DMS114 treated with DMSO at 0.1 percent for 48 hours (cell line): ENCODE measurements around the gene LMNA.
A peak's percentile ranks its signal among the peaks of the same experiment; 100 is the strongest.
"Not testable (repeated sequence)": the region's sequence is repeated elsewhere in the genome, so short reads cannot be mapped to it uniquely, and the experiment has no call there.

ENCODE experiments used
- DNase-seq: peaks from one replicate; lab custom pipeline; 2025; ENCODE audit not compliant: unreplicated experiment; lab: John Stamatoyannopoulos, UW

The LMNA gene

DNA sequence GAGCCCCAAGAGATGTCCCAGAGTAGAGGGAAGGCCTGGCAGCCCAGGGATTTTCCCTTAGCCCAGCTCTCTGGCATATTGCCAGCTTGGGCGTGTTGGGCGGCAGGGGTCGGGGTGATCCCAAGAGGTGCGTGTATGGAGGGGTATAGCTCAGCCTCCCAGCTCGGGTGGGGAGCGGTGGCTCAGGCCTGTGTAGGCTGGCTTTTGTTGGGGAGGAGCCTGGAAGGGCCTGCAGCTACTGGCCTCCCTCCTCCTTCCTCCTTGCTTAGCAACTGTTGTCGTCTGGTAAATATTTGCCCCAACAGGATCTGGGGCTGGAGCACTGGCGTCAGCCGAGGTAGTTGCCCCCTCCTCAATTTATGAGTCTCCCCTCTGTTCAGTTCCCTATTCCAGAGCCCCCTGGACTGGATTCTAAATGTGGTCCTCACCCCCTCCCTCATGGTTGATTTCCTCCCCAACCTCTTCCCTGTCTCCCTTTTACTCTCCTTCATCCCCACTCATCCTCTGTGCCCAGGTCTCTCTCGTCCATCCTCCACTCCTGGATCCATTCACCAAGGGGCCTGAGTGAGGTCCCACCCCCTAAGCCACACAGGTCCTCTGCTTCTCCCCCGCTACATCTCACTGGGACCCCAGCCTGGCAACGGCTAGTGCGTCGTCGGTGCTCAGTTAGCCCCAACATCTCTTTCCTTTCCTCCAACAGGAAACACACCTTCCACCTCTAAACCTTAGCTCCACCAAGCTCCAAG, 10.3 kb upstream of the LMNA start:
- no peak for DNase-seq

DNA sequence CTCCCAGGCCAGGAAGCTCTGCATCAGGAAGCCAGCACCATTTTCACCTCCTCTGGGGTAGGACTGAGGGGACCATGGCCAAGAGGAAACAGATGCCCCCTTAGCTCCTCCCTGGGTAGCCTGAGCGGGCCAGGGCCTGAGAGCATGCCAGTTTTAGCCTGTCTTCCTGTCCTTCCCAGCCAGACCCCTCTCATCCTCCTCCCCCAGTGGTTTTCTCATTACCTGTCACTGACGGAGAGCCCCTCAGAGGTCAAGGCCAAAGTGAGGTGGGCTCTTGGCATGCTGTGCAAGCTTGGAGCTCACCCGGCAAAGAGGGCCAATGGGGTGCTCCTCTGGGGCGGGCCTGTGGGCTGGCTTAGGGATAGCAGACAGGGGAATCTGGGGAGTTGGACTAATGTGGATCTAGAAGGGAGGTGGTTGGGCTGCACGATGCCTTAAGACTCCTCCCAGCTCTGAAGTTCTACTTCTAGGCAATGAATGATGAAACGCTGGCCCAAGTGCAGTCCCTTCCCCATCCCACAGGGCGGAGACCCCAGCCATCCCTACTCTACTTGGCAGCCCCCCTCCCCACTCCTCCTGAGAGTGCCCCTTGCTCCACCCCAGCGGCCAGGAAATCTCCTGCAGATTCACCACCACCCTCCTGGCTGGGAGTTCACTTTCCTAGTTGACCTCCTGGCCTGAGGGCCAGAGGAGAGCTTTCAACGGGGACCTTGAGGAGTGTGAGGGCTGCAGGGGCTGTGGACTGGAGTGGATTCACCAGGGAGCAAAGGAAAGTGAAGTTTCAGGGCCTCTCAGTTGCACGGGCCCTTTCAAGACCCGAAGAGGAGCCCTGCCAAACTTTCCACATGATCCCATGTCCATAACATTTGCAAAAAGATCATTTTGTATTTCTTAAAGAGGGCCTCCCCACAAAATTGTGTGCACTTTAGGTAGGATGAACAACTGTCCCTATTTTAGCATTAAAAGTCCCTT, 9.4 kb upstream of the LMNA start:
- DNase-seq: no peak

DNA sequence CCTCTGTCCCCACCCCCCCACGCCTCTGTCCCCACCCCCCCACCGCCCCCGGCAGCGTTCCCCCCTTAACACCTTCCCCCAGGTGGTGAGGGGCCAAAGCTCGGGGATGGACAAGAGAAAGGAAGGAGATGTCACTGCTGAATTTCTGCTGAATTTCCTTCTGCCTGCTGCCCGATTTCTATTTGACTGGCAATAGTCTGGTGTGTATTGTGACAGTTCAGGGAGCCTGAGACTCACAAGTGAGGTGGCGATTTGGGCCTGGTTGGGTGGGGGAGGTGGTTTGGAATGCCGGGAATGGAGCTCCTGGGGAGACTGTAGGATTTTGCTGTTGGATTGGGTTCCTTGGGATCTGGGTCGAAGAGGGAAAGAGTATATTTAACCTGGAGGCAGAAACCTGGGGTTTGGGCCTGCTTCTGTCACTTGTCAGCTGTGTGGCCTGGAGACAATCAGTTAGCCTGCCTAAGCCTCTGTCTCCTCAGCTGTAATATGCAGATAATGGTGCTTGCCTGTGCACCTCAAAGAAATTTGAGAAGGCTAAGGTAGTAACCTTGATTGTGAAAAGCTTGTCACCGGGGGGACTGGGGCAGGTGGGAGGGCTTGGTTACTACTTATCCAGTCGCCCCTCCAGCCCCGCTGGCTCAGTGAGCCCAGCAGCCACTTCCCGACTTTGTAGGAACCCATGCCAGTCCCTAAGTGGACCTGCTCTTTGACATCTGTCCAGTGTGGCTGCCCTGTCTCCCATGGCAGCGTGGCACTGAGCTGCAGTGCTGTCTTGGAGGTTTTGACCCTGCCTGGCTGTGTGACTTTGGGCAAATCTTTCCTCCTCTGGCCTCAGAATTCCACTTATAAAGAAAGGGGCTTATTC, 7.7 kb upstream of the LMNA start:
- DNase-seq: no peak

DNA sequence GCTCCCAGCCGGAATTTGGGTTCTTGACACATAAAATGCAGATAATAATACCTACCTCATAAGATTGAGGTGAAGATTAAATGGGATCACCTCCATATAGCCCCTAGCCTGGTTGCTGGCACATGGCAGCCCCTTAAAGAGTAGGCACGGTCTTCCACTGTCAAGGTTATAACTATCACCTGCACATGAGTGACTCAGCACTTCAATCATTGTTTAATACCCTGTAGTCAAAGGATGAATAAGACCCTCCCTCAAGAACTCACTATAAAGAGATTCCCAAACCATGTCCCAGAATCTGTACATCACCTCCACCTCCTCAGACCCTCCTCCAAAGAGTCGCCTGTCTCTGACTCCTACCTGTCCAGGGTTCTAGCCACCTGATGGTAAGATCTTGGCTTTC, 6.5 kb upstream of the LMNA start:
- no peak for DNase-seq

DNA sequence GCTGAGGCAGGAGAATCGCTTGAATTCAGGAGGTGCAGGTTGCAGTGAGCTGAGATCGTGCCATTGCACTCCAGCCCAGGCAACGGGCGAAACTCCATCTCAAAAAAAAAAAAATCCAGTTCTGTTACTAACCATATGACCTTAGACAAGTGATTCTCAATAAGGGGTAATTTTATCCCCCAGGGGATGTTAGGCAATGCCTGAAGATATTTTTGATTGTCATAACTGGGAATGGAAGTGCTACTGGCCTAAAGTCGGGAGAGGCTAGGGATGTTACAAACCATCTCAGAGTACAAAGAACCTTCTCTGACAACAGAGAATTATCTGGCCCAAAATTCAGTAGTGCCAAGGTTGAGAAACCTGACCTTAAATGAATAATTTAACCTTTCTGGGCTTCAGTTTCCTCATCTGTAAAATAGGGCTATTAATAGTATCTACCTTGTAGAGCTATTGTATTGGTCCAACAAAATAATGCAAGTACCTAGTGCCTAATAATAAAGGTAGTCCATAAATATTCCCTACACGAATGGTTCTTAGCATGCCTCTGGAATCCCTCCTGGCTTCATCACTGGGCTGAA, 5.8 kb upstream of the LMNA start:
- DNase-seq: no peak

DNA sequence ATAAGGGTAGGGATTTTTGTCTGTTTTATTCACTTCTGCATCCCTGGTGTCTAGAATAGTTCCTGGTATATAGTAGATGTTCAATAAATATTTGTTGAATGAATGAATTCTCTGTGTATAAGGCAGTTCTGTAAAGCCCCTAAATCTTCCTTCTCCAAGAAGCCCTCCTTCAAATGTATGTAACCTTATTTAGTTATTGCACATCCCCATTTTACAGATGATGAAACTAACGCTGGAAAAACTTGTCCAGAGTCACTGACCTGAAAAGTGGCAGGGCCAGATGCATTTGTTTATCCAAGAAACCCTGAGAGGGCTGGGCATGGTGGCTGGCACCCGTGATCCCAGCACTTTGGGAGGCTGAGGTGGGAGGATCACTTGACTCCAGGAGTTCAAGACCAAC, 4.3 kb upstream of the LMNA start:
- no peak for DNase-seq

DNA sequence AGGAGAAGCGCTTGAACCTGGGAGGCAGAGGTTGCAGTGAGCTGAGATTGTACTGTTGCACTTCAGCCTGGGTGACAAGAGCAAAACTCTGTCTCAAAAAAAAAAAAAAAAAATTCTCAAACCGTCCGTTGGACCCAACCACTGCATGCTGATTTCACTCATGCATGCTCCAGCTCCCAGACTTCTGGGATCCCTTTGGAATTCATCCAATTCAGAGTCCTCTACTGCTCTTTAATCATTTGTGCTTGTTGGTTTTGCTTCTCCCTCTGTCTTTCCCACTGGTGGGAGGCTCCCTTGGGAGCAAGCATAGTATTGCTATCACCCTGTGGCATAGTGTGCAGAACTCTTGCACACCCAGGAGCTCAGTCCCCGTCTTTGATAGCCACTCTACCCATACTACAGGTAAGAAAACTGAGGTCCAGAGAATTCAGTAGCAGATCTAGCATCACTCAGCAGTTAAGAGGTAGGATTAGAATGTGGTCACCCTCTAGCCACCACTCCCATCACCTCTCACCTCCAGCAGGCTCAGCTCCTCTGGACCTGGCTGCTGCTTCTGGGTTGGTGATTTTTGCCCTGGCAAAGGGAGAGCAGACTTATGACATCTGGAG, 3.1 kb upstream of the LMNA start:
- no peak for DNase-seq

DNA sequence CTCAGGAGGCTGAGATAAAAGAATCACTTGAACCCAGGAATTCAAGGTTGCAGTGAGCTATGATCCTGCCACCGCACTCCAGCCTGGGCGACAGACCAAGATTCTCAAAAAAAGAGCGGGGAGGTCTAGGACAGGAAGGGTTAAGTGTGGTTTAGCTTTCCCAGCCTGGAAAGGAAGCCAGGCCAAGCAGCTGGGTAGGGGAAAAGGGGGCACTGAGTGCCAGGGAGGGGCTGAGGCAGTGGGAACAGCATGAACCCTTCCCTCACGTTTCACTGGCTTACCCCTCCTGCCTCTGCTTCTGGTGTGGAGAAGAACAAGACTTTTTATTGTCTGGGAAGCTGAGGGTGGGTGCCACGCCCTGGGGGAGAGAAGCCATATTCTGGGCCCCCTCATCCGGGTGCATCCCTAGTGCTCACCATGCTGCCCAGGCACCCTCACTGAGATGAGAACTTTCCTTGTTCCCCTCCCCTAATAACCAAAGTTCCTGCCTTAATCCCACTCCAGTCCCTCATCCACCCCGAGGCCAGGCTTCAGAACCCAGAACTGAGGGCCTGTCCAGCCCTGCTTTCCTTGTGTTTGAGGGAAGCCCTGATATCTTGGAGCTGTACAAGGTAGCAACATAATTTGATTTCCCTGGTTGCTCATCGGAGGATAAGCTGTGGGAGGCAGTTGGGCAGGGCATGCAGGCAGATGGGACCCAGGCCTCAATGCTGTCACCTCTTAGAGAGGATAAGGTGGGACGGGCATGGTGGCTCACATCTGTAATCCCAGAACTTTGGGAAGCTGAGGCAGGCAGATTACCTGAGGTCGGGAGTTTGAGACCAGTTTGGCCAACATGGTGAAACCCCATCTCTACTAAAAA, 2.0 kb upstream of the LMNA start:
- DNase-seq: no peak

DNA sequence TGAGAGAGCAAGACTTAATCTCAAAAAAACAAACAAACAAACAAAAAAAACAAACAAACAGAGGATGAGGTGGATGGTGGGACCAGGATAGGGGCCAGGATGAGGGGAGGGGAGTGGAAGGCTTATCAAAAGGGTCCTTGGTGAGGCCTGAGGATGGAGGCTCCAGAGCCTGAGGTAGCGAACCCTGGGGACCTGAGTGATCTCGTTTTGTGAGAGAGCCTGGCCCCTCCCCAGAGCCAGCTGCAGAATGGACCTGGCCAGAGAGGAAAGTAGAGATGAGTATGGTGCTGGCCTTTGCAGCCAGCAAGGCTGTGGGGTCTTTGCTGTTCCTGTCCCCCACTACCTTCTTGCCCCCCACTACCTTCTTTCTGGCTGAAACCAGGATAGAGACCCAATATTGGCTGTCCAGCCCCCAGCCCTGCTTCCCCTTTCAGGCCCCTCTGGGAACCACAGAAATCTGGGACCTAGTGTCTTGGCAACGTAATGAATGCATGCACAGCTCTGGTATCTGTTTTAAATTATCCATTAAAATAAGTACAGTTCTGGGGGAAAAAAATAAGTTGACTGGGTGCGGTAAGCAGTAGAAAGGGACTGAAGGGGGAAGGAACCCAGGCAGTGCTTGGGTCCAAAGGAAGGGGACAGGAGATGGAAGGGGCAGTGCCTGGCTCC, 1.1 kb upstream of the LMNA start:
- DNase-seq: no peak

DNA sequence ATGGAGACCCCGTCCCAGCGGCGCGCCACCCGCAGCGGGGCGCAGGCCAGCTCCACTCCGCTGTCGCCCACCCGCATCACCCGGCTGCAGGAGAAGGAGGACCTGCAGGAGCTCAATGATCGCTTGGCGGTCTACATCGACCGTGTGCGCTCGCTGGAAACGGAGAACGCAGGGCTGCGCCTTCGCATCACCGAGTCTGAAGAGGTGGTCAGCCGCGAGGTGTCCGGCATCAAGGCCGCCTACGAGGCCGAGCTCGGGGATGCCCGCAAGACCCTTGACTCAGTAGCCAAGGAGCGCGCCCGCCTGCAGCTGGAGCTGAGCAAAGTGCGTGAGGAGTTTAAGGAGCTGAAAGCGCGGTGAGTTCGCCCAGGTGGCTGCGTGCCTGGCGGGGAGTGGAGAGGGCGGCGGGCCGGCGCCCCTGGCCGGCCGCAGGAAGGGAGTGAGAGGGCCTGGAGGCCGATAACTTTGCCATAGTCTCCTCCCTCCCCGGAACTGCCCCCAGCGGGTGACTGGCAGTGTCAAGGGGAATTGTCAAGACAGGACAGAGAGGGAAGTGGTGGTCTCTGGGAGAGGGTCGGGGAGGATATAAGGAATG, 505 bp downstream of the LMNA start:
- peak; percentile 66 for DNase-seq

DNA sequence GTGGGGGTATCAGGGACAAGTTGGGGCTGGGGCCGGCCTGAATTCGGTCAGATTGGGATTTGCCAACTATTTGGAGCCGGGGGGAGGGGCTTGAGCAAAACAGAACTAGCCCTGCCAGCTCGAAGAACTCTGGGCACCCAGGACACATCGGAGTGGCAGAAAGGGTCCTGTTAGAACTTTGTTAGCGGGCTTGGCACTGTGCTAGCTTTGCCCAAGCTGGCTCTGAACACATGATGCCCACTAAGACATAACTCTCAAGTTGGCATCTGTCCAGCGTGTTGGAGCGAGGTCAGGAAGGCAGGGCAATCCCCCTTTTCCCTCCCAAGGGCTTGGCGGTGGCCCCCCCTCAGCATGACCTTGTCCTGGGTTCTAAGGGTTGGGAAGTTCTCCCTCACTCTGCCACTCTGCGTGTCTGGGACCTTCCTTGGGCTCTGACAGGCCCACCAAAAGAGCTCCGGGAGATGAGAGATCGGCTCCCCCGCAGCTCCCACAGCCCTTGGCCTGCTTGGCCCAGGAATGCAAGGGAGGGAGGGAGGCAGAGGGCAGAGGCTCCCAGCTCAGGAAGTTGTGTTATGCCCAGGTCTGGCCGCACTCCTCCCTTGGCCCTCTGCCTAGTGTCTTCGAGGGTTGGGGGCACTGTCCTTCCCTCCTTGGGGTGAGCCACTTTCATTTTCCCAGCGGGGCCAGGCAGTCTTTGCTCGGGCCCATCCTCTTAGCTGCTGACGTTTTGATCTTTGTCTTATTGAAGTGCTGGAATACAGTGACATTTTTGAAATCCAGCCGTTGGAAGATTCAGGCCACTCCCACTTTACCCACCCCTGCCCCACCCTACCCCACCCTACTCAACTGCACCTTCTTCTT, 1.2 kb downstream of the LMNA start:
- DNase-seq: peak; percentile 66

DNA sequence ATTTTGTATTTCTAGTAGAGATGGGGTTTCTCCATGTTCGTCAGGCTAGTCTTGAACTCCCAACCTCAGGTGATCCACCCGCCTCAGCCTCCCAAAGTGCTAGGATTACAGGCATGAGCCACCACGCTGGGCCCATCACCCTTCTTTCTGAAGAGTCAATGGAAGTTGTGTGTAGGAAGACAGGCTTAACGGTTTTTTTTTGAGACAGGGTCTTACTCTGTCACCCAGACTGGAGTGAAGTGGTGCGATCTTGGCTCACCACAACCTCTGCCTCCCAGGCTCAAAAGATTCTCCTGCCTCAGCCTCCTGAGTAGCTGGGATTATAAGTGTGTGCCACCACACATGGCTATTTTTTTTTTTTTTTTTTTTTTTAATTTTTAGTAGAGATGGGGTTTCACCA, 2.2 kb downstream of the LMNA start:
- not testable (repeated sequence) for DNase-seq

DNA sequence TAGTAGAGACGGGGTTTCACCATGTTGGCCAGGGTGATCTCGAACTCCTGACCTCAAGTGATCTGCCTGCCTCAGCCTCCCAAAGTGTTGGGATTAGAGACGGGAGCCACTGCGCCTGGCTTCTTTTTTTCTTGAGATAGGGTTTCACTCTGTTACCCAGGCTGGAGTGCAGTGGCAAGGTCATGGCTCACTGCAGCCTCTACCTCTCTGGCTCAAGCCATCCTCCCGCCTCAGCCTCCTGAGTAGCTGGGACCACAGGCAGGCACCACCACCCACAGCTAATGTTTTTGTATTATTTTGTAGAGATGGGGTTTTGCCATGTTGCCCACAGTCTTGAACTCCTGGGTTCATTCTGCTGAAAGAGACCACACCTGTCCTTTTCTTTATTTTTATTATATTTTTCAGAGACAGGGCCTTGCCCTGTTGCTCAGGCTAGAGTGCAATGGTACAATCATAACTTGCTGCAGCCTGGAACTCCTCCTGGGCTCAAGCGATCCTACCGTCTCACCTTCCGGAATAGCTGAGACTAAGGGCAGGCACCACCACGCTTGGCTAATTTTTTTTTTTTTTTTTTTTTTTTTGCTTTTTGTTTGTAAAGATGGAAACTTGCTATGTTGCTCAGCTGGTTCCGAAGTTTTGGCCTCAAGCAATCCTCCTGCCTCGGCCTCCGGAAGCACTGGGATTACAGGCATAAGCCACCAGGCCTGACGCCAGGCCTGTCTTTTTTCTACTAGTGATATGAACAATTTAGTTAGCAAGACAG, 3.1 kb downstream of the LMNA start:
- DNase-seq: no peak

DNA sequence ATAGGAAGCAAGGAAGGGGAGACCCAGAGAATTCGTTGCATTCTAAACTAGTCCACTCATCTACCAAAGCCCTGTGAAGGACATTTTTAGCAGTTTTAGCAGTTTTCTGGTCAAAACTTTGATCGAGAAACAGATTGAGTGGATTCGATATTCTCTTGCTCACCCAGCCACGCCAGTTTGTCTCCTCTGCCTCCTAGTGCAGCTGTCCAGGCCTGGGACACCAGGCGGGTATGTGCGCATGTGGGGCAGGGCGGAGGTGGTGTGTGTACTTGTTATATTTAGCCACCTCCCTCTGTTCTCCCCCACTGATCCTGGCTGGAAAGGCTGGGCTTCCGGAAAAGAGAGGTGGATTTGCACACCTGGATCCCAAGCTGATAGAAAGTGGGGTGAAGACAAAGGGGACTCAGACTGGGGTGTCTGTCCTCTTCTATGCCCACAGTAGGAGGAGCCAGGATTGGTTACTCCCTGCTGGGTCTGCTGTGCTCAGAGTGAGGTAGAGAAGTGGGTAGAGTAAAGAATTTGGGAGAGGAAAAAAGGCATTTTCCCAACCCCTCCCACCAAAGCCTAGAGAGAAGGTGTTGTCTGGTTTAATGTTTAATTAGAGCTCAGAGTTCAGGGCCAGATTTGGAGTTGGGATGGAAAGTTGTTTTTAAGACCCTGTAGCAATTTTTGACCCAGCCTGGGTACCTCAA, 3.8 kb downstream of the LMNA start:
- no peak for DNase-seq

DNA sequence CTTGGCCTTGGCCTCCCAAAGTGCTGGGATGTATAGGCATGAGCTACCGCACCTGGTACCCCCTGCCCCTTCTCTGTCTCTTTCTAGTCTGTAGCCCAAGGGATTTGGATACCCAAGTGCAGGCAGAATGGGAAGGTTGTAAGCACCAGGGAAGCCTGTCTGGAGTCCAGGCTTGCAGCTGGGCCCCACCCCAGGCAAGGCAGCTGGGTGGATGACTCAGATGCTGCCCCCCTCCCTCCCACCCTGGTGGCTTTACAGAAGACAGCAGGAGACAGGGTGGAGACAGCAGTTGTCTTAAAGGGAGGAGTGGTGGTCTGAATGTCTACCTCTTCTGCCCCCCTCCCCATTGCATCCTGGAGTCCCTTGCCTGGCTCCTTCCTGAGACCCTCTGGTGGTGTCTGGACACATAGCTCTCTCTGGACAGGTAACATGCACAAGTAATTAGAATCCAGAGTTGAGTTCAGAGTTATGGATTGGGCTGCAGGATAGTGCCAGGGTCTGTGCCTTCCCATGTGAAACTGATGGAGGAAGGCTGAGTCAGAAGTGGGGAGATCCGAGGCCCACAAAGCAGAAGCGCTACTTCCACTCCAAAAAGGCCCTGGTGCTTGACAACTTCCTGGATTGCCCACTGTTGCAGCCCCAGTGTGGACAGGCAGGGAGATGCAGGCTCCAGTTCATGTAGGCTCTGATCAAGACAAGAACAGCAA, 5.1 kb downstream of the LMNA start:
- DNase-seq: no peak

DNA sequence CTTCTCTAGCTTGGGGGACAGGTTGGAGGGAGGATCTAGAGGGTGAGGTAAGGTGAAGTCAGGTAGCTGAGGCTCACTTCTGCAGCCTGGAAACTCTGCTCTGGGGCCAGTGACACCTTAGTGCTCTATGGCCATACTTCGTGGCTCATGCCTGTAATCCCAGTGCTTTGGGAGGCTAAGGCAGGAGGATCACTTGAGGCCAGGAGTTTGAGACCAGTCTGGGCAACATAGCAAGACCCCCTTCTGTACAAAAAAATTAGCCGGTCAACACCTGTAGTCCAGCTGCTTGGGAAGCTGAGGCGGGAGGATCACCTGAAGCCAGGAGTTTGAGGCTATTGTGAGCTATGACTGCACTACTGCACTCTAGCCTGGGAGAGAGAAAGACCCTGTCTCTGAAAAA, 5.8 kb downstream of the LMNA start:
- DNase-seq: no peak
